Chondrocyte (in vitro differentiated cells): Measurements from ENCODE around the gene CYYR1. TPM values are rescaled to one million over a fixed set of nuclear protein-coding genes. Genes with fewer than 3 reads are reported as not detected.

Experiments used
- DNase-seq: peaks from one replicate; pipeline ENCODE4 v3.0.0; 2021; ENCODE audit warnings: mixed read lengths, low spot score
- H3K27ac Mint-ChIP-seq: one replicate; pipeline ENCODE4 v1.8.0; 2021; ENCODE audit warnings: mild to moderate bottlenecking, moderate library complexity, mixed read lengths; ENCODE audit not compliant: unreplicated experiment
- H3K27me3 Mint-ChIP-seq: 2 replicates; pipeline ENCODE4 v1.8.0; 2021; ENCODE audit warnings: low read depth, mixed read lengths
- H3K36me3 Mint-ChIP-seq: 2 replicates; pipeline ENCODE4 v1.8.0; 2021; ENCODE audit warnings: low read depth, mixed read lengths
- H3K4me1 Mint-ChIP-seq: 2 replicates; pipeline ENCODE4 v1.8.0; 2021; ENCODE audit warnings: low read depth, mild to moderate bottlenecking, mixed read lengths
- H3K4me3 Mint-ChIP-seq: one replicate; pipeline ENCODE4 v1.8.0; 2021; ENCODE audit warnings: mild to moderate bottlenecking, moderate library complexity, mixed read lengths; ENCODE audit not compliant: unreplicated experiment
- H3K9me3 Mint-ChIP-seq: 2 replicates; pipeline ENCODE4 v1.8.0; 2021; ENCODE audit warnings: low read depth, mixed read lengths
- CTCF ChIP-seq: fragments of 200-600 bp; sonication (generic); IDR thresholded peaks from 2 replicates; pipeline ENCODE4 v1.5.0; 2021; ENCODE audit warnings: antibody characterized with exemption, mild to moderate bottlenecking, moderate library complexity
- total RNA-seq: library from RNA; stranded (reverse); gene quantifications from 3 replicates; pipeline ENCODE4 v1.2.1, GENCODE V29; 2021

The CYYR1 gene
- total RNA-seq, 1 donor from 2014 or later, result 1.5 TPM

GRCh38 chr21:26432410-26432809 lies 140.7 kb downstream of the CYYR1 start:
- no peaks in the 10 kb centered on the region for H3K36me3 Mint-ChIP-seq
- no peaks in the 10 kb centered on the region for H3K27me3 Mint-ChIP-seq
- peaks cover 3% of the 10 kb centered on the region for H3K4me1 Mint-ChIP-seq
- no peak overlapping the region for H3K27ac Mint-ChIP-seq
- no peak overlapping the region for H3K4me3 Mint-ChIP-seq
- H3K9me3 Mint-ChIP-seq, result no peaks in the 10 kb centered on the region
- TF ChIP-seq CTCF, result no peak
- no peak for DNase-seq

GRCh38 chr21:26425576-26425975 lies 147.5 kb downstream of the CYYR1 start:
- H3K27me3 Mint-ChIP-seq, result no peaks in the 10 kb centered on the region
- DNase-seq, result no peak

GRCh38 chr21:26423511-26423910 lies 149.6 kb downstream of the CYYR1 start:
- no peak overlapping the region for H3K27ac Mint-ChIP-seq
- H3K27me3 Mint-ChIP-seq, result no peaks in the 10 kb centered on the region
- TF ChIP-seq CTCF, result no peak
- no peaks in the 10 kb centered on the region for H3K36me3 Mint-ChIP-seq
- H3K9me3 Mint-ChIP-seq, result no peaks in the 10 kb centered on the region
- DNase-seq, result no peak
- no peaks in the 10 kb centered on the region for H3K4me1 Mint-ChIP-seq
- H3K4me3 Mint-ChIP-seq, result no peak overlapping the region

More at GRCh38 chr21:26425576-26425975, 147.5 kb downstream of the CYYR1 start:
- Mint-ChIP-seq H3K4me1 (no peaks in the 10 kb centered on the region), H3K27ac (no peak overlapping the region), H3K36me3 (no peaks in the 10 kb centered on the region), H3K4me3 (no peak overlapping the region), H3K9me3 (no peaks in the 10 kb centered on the region)
- no peak for TF ChIP-seq CTCF

DNA sequence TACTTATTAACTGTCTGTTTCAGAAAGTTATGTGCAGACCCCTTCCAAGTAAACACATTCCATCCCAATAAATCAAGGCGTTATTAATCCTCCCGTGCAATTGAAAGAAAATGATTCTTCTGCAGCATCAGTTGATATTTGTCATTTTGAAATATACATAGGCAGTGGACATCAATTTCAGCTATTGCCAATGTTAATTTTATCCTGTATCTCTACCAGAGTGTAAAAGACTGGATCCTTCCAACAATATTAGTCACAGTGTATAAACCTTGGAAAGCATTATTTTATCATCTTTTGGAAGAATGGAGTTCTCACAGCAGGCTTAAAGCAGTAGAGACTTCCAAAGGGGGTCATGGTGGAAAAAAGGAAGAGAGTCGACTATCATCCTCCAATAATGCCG lies 150.4 kb downstream of the CYYR1 start:
- no peak for DNase-seq
- no peaks in the 10 kb centered on the region for H3K36me3 Mint-ChIP-seq
- no peak overlapping the region for H3K27ac Mint-ChIP-seq
- H3K4me1 Mint-ChIP-seq, result no peaks in the 10 kb centered on the region
- H3K9me3 Mint-ChIP-seq, result no peaks in the 10 kb centered on the region
- H3K27me3 Mint-ChIP-seq, result no peaks in the 10 kb centered on the region
- no peak for TF ChIP-seq CTCF
- H3K4me3 Mint-ChIP-seq, result no peak overlapping the region

GRCh38 chr21:26422138-26422537 lies 150.9 kb downstream of the CYYR1 start:
- Mint-ChIP-seq H3K9me3 (no peaks in the 10 kb centered on the region), H3K4me3 (no peak overlapping the region), H3K36me3 (no peaks in the 10 kb centered on the region), H3K27me3 (no peaks in the 10 kb centered on the region), H3K27ac (no peak overlapping the region), H3K4me1 (no peaks in the 10 kb centered on the region)
- DNase-seq, result no peak
- no peak for TF ChIP-seq CTCF
